ENCODE data around the gene SUSD1. TPM values are rescaled to one million over a fixed set of nuclear protein-coding genes. Genes with fewer than 3 reads are reported as not detected.

The SUSD1 gene
- total RNA-seq (1 to 10 TPM; 1.7 to 2.9 (median 2.2) TPM), polyA plus RNA-seq (1 to 10 TPM in 2 of 3 donors, under 1 TPM in 1; 0.42 to 3.4 (median 1.3) TPM)
- long read RNA-seq, donor 1, partial matches to known transcripts = 0 of 1 reads
- long read RNA-seq, donor 1, other reads (novel, unspliced or antisense) = 0 of 1 reads
- long read RNA-seq, donor 2, partial matches to known transcripts = 0 of 1 reads
- long read RNA-seq, donor 2, other reads (novel, unspliced or antisense) = 0 of 1 reads

GRCh38 chr9:112174965-112175795, at the start of gene SUSD1:
Gene SUSD1 (minus strand): TSS chr9:112175297. CDS start chr9:112175235, 62 bp downstream.
- intact Hi-C loops (cut with DNase I) = no loop called here
- Histone ChIP-seq H3K36me3 (ENCODE audit: insufficient read depth in 1 of 2, low read depth in 1 of 2) (peaks cover 0 to 2% of the 10 kb centered on the region in 2 donors), H3K27ac (no peak within 1 kb of the TSS), H3K27me3 (ENCODE audit: insufficient read depth in 3 of 3, low read length in 2 of 3) (peaks cover 0 to 17% (median 0%) of the 10 kb centered on the region in 3 donors), H3K4me3 (peak within 1 kb of the TSS; percentile 67), H3K9me3 (no peaks in the 10 kb centered on the region), H3K4me1 (peaks cover 4% of the 10 kb centered on the region)
- peak in 3 of 4 donors; percentile 27 to 44 (median 33) for ATAC-seq
- 2 to 4% (median 3%) methylated on average over 46 to 88 of the region's 88 CpGs for WGBS, 3 donors
- peak; percentile 41 to 67 for DNase-seq
- TF ChIP-seq CTCF (IDR thresholded peaks at IDR 0.05) = no peak

- ATAC-seq = peak in 2 of 4 donors; percentile 57 to 64
- peaks cover 0 to 66% of the 10 kb centered on the region in 2 donors for H3K36me3 ChIP-seq (ENCODE audit: insufficient read depth in 1 of 2, low read depth in 1 of 2)
Observed at GRCh38 chr9:112224401-112225289, 49.5 kb upstream of the SUSD1 start.

GRCh38 chr9:112218908-112219307, 43.8 kb upstream of the SUSD1 start:
- H3K36me3 ChIP-seq (ENCODE audit: insufficient read depth in 1 of 2, low read depth in 1 of 2) = peaks cover 0 to 54% of the 10 kb centered on the region in 2 donors

More at GRCh38 chr9:112224401-112225289, 49.5 kb upstream of the SUSD1 start:
- Histone ChIP-seq H3K9me3 (no peaks in the 10 kb centered on the region), H3K27ac (no peak overlapping the region), H3K27me3 (ENCODE audit: insufficient read depth in 3 of 3, low read length in 2 of 3) (no peaks in the 10 kb centered on the region), H3K4me1 (no peaks in the 10 kb centered on the region), H3K4me3 (no peak overlapping the region)
- no peak for TF ChIP-seq CTCF (IDR thresholded peaks at IDR 0.05)
- 94 to 96% (median 96%) methylated on average over 4 of the region's 4 CpGs for WGBS, 3 donors
- intact Hi-C loops (cut with DNase I) = no loop called here
- no peak for DNase-seq

More at GRCh38 chr9:112218908-112219307, 43.8 kb upstream of the SUSD1 start:
- DNase-seq (no peak), ATAC-seq (no peak)
- 90 to 93% (median 91%) methylated on average over 3 of the region's 3 CpGs for WGBS, 3 donors
- no peaks in the 10 kb centered on the region for H3K9me3 ChIP-seq
- H3K4me3 ChIP-seq = no peak overlapping the region
- no peak for TF ChIP-seq CTCF (IDR thresholded peaks at IDR 0.05)
- intact Hi-C loops (cut with DNase I) = no loop called here
- H3K27me3 ChIP-seq (ENCODE audit: insufficient read depth in 3 of 3, low read length in 2 of 3) = no peaks in the 10 kb centered on the region
- no peaks in the 10 kb centered on the region for H3K4me1 ChIP-seq
- no peak overlapping the region for H3K27ac ChIP-seq
